Neural cell (in vitro differentiated cells): ENCODE measurements around the gene ACTL9. TPM values are rescaled to one million over a fixed set of nuclear protein-coding genes. Genes with fewer than 3 reads are reported as not detected.

Source experiments
- H2AFZ ChIP-seq: fragments of 200-600, 300-800 bp; sonication (generic), shearing (Covaris generic); 2 replicates; pipeline ENCODE4 v1.6.0; 2014; ENCODE audit warnings: low read depth, mild to moderate bottlenecking, antibody characterized with exemption, low read length, moderate library complexity
- H3F3A ChIP-seq: fragments of 200-600 bp; shearing (Covaris generic); 2 replicates; pipeline ENCODE4 v1.6.1; 2016; ENCODE audit warnings: mild to moderate bottlenecking, moderate library complexity, mixed read lengths, antibody characterized with exemption, low read length; ENCODE audit not compliant: insufficient read depth, poor library complexity, severe bottlenecking
- H3K27ac ChIP-seq: fragments of 200-600, 300-800 bp; sonication (generic), shearing (Covaris generic); 2 replicates; pipeline ENCODE4 v1.5.1; 2014; ENCODE audit warnings: mild to moderate bottlenecking, low read length, moderate library complexity
- H3K27me3 ChIP-seq: fragments of 300-800, 200-600 bp; sonication (generic), shearing (Covaris generic); 2 replicates; pipeline ENCODE4 v1.6.0; 2014; ENCODE audit warnings: mild to moderate bottlenecking, low read depth, low read length, moderate library complexity; ENCODE audit not compliant: insufficient read depth
- H3K36me3 ChIP-seq: fragments of 300-800, 200-600 bp; sonication (generic), shearing (Covaris generic); 2 replicates; pipeline ENCODE4 v1.5.1; 2014; ENCODE audit warnings: mild to moderate bottlenecking, antibody characterized with exemption, low read length, moderate library complexity; ENCODE audit not compliant: insufficient read depth
- H3K4me2 ChIP-seq: fragments of 300-800, 200-600 bp; sonication (generic), shearing (Covaris generic); 2 replicates; pipeline ENCODE4 v1.6.0; 2014; ENCODE audit warnings: mild to moderate bottlenecking, low read length
- H3K4me3 ChIP-seq: fragments of 300-800, 200-600 bp; sonication (generic), shearing (Covaris generic); 2 replicates; pipeline ENCODE4 v1.5.1; 2014; ENCODE audit warnings: mild to moderate bottlenecking, low read length, moderate library complexity
- H3K79me2 ChIP-seq: fragments of 200-600 bp; shearing (Covaris generic); replicated peaks from 2 replicates; pipeline ENCODE4 v1.6.0; 2014; ENCODE audit warnings: mild to moderate bottlenecking, low read length, moderate library complexity; ENCODE audit not compliant: insufficient read depth
- H3K9ac ChIP-seq: fragments of 300-800, 200-600 bp; sonication (generic), shearing (Covaris generic); 2 replicates; pipeline ENCODE4 v1.6.1; 2016; ENCODE audit warnings: mild to moderate bottlenecking, low read length, mixed read lengths
- H3K9me2 ChIP-seq: fragments of 200-600 bp; shearing (Covaris generic); 2 replicates; pipeline ENCODE4 v1.6.1; 2016; ENCODE audit warnings: mild to moderate bottlenecking, low read length, mixed read lengths; ENCODE audit not compliant: insufficient read depth
- H3K9me3 ChIP-seq: fragments of 200-600, 300-800 bp; sonication (generic), shearing (Covaris generic); 2 replicates; pipeline ENCODE4 v1.6.1; 2016; ENCODE audit warnings: mild to moderate bottlenecking, mixed run types, low read length, moderate library complexity, mixed read lengths
- H4K20me1 ChIP-seq: fragments of 200-600 bp; shearing (Covaris generic); 2 replicates; pipeline ENCODE4 v1.6.1; 2016; ENCODE audit warnings: mild to moderate bottlenecking, mixed run types; ENCODE audit not compliant: insufficient read depth
- CTCF ChIP-seq: fragments of 450-650 bp; IDR thresholded peaks from 2 replicates; pipeline ENCODE4 v1.5.1; 2014; ENCODE audit warnings: antibody characterized with exemption, mild to moderate bottlenecking, moderate library complexity; ENCODE audit not compliant: poor library complexity, severe bottlenecking
- EP300 ChIP-seq: fragments of 450-650 bp; conservative IDR thresholded peaks from 2 replicates; pipeline ENCODE4 v1.6.1; 2014; ENCODE audit warnings: antibody characterized with exemption, mild to moderate bottlenecking, moderate library complexity; ENCODE audit not compliant: poor library complexity, severe bottlenecking
- EZH2 ChIP-seq: fragments of 200-600, 300-800 bp; shearing (Covaris generic), sonication (generic); IDR thresholded peaks from 2 replicates; pipeline ENCODE4 v1.6.1; 2014; ENCODE audit warnings: antibody characterized with exemption, low read length, borderline replicate concordance, mild to moderate bottlenecking; ENCODE audit not compliant: insufficient read depth, poor library complexity, severe bottlenecking
- MXI1 ChIP-seq: fragments of 450-650 bp; conservative IDR thresholded peaks from 2 replicates; pipeline ENCODE4 v1.6.1; 2014; ENCODE audit warnings: antibody characterized with exemption, mild to moderate bottlenecking; ENCODE audit not compliant: poor library complexity, severe bottlenecking
- POLR2AphosphoS5 ChIP-seq: IDR thresholded peaks from 2 replicates; pipeline ENCODE4 v1.6.1; 2012
- RAD21 ChIP-seq: fragments of 450-650 bp; conservative IDR thresholded peaks from 2 replicates; pipeline ENCODE4 v1.6.1; 2014; ENCODE audit warnings: antibody characterized with exemption, mild to moderate bottlenecking, moderate library complexity
- REST ChIP-seq: IDR thresholded peaks from 2 replicates; pipeline ENCODE4 v1.6.1; 2012; ENCODE audit warnings: borderline replicate concordance
- SMC3 ChIP-seq: fragments of 450-650 bp; conservative IDR thresholded peaks from 2 replicates; pipeline ENCODE4 v1.6.1; 2014; ENCODE audit warnings: antibody characterized with exemption, mild to moderate bottlenecking, moderate library complexity; ENCODE audit not compliant: poor library complexity
- TAF1 ChIP-seq: IDR thresholded peaks from 2 replicates; pipeline ENCODE4 v1.6.1; 2012; ENCODE audit warnings: low read depth
- polyA plus RNA-seq: library from polyadenylated mRNA; depleted of rRNA; stranded (reverse); fragments of >200 nt; gene quantifications from 2 replicates; pipeline ENCODE4 v1.2.3, GENCODE V29; 2014

The ACTL9 gene
- polyA plus RNA-seq, 1 donor from 2014 or later: not detected

- Histone ChIP-seq H3K27me3 (no peaks in the 10 kb centered on the region), H3K9me3 (no peaks in the 10 kb centered on the region), H4K20me1 (no peaks in the 10 kb centered on the region), H2AFZ (no peak overlapping the region), H3K9me2 (no peaks in the 10 kb centered on the region), H3K27ac (no peak overlapping the region), H3F3A (no peaks in the 10 kb centered on the region), H3K4me2 (no peak overlapping the region), H3K79me2 (no peaks in the 10 kb centered on the region), H3K36me3 (no peaks in the 10 kb centered on the region), H3K9ac (no peak overlapping the region), H3K4me3 (no peak overlapping the region)
- TF ChIP-seq TAF1: no peak
- TF ChIP-seq POLR2AphosphoS5: no peak
- no peak for TF ChIP-seq REST
- TF ChIP-seq SMC3: no peak
- TF ChIP-seq EZH2: no peak
- no peak for TF ChIP-seq MXI1
- no peak for TF ChIP-seq RAD21
- TF ChIP-seq CTCF: no peak
- TF ChIP-seq EP300: no peak
Measured at GRCh38 chr19:8665468-8666213, 33.0 kb downstream of the ACTL9 start.

- TF ChIP-seq EZH2: no peak
- no peak for TF ChIP-seq EP300
- TF ChIP-seq SMC3: no peak
- no peak for TF ChIP-seq MXI1
- TF ChIP-seq TAF1: no peak
- TF ChIP-seq POLR2AphosphoS5: no peak
- TF ChIP-seq CTCF: no peak
- no peak for TF ChIP-seq RAD21
- TF ChIP-seq REST: no peak
Measured at GRCh38 chr19:8664671-8665057, 33.9 kb downstream of the ACTL9 start.

More at GRCh38 chr19:8664671-8665057, 33.9 kb downstream of the ACTL9 start:
- Histone ChIP-seq H2AFZ (no peak overlapping the region), H3K36me3 (no peaks in the 10 kb centered on the region), H3K9me3 (no peaks in the 10 kb centered on the region), H3K27me3 (no peaks in the 10 kb centered on the region), H3K4me2 (no peak overlapping the region), H3K9me2 (no peaks in the 10 kb centered on the region), H4K20me1 (no peaks in the 10 kb centered on the region), H3K4me3 (no peak overlapping the region), H3K79me2 (no peaks in the 10 kb centered on the region), H3F3A (no peaks in the 10 kb centered on the region), H3K27ac (no peak overlapping the region), H3K9ac (no peak overlapping the region)
